ENCODE measurements around the gene EMX1.

- TF ChIP-seq EZH2 (IDR thresholded peaks at IDR 0.05) (no peak), POLR2AphosphoS5 (IDR thresholded peaks at IDR 0.05; ENCODE audit: borderline replicate concordance, low read depth, low read length) (no peak), FOXP2 (optimal IDR thresholded peaks at IDR 0.05; ENCODE audit: control extremely low read depth, extremely low read length, insufficient read depth) (no peak)
Observed at GRCh38 chr2:72926368-72926767, 9.0 kb downstream of the EMX1 start.

Data from SK-N-MC (cell line).